HL-60 (cell line): ENCODE results near the gene CTDNEP1.

Experiments used
- DNase-seq, 2 experiments: peaks; one replicate each; pipeline ENCODE4 v3.0.0-alpha.2; 2010 to 2020; ENCODE audit warnings: low read depth in 1 of 2, low spot score in 1 of 2
- H3K27ac ChIP-seq: fragments of 250-450 bp; sonication (Bioruptor Pico); replicated peaks from 2 replicates; pipeline ENCODE4 v1.5.1; 2020; ENCODE audit warnings: mild to moderate bottlenecking, moderate library complexity
- H3K27me3 ChIP-seq: fragments of 250-450 bp; sonication (Bioruptor Pico); 2 replicates; pipeline ENCODE4 v1.5.1; 2021; ENCODE audit warnings: mild to moderate bottlenecking, moderate library complexity; ENCODE audit not compliant: insufficient read depth, poor library complexity, severe bottlenecking
- H3K4me3 ChIP-seq: replicated peaks from 2 replicates; pipeline ENCODE4 v1.5.1; 2011; ENCODE audit warnings: mild to moderate bottlenecking, control low read depth, low read length; ENCODE audit not compliant: insufficient read depth
- GABPA ChIP-seq: IDR thresholded peaks from 2 replicates; pipeline ENCODE4 v1.6.1; 2012; ENCODE audit warnings: low read depth
- POLR2AphosphoS5 ChIP-seq: IDR thresholded peaks from 2 replicates; pipeline ENCODE4 v1.6.1; 2012; ENCODE audit warnings: low read depth
- SPI1 ChIP-seq: IDR thresholded peaks from 2 replicates; pipeline ENCODE4 v1.6.1; 2012; ENCODE audit warnings: low read depth, mild to moderate bottlenecking, borderline replicate concordance
- TF ChIP-seq, protein P1 (sequence below): IDR thresholded peaks from 2 replicates; pipeline ENCODE4 v1.6.1; 2012; ENCODE audit warnings: low read depth; ENCODE audit not compliant: insufficient replicate concordance
- TF ChIP-seq, protein P2 (sequence below): IDR thresholded peaks from one replicate; pipeline ENCODE4 v1.5.1; 2011; ENCODE audit warnings: low read length, control low read depth, inconsistent platforms; ENCODE audit not compliant: insufficient read depth

Gene CTDNEP1

DNA sequence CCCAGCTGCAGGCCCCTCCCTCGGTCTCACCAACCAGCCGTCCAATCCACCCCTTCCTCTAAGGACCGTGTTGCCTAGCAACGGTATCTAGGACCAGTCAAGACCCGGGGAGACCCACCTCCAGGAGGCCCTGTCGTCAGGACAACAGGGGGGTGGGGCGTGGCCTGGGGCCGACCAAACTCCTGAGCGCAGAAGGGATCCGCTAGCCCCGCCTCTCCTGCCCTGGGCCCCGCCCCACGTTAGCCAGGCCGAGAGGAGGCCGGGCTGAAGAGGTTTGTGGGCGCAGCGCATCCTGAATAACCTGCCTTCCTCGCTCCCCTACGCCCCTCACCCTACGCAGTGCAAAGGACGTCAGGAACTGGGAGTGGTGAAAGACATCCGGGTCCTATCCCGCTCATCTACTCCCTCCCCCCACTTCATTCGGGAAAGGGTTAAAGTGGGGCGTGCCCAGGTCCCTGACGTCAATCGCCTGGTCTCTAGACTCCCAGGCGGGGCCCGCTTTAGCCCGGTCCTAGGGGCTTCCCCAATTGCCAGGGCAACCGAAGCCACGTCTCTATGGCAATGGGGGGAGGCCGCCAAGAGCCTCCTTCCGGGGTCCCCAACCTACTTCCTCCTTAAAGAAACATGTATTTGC is 46.6 kb downstream of the CTDNEP1 start:
- Histone ChIP-seq H3K27ac (no peak overlapping the region), H3K4me3 (peak overlapping the region; percentile 40)
- TF ChIP-seq GABPA: no peak
- no peak for TF ChIP-seq POLR2AphosphoS5
- no peak for TF ChIP-seq SPI1
- TF ChIP-seq, protein P1, sequence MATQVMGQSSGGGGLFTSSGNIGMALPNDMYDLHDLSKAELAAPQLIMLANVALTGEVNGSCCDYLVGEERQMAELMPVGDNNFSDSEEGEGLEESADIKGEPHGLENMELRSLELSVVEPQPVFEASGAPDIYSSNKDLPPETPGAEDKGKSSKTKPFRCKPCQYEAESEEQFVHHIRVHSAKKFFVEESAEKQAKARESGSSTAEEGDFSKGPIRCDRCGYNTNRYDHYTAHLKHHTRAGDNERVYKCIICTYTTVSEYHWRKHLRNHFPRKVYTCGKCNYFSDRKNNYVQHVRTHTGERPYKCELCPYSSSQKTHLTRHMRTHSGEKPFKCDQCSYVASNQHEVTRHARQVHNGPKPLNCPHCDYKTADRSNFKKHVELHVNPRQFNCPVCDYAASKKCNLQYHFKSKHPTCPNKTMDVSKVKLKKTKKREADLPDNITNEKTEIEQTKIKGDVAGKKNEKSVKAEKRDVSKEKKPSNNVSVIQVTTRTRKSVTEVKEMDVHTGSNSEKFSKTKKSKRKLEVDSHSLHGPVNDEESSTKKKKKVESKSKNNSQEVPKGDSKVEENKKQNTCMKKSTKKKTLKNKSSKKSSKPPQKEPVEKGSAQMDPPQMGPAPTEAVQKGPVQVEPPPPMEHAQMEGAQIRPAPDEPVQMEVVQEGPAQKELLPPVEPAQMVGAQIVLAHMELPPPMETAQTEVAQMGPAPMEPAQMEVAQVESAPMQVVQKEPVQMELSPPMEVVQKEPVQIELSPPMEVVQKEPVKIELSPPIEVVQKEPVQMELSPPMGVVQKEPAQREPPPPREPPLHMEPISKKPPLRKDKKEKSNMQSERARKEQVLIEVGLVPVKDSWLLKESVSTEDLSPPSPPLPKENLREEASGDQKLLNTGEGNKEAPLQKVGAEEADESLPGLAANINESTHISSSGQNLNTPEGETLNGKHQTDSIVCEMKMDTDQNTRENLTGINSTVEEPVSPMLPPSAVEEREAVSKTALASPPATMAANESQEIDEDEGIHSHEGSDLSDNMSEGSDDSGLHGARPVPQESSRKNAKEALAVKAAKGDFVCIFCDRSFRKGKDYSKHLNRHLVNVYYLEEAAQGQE: no peak
- TF ChIP-seq, protein P2, sequence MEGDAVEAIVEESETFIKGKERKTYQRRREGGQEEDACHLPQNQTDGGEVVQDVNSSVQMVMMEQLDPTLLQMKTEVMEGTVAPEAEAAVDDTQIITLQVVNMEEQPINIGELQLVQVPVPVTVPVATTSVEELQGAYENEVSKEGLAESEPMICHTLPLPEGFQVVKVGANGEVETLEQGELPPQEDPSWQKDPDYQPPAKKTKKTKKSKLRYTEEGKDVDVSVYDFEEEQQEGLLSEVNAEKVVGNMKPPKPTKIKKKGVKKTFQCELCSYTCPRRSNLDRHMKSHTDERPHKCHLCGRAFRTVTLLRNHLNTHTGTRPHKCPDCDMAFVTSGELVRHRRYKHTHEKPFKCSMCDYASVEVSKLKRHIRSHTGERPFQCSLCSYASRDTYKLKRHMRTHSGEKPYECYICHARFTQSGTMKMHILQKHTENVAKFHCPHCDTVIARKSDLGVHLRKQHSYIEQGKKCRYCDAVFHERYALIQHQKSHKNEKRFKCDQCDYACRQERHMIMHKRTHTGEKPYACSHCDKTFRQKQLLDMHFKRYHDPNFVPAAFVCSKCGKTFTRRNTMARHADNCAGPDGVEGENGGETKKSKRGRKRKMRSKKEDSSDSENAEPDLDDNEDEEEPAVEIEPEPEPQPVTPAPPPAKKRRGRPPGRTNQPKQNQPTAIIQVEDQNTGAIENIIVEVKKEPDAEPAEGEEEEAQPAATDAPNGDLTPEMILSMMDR: no peak

DNA sequence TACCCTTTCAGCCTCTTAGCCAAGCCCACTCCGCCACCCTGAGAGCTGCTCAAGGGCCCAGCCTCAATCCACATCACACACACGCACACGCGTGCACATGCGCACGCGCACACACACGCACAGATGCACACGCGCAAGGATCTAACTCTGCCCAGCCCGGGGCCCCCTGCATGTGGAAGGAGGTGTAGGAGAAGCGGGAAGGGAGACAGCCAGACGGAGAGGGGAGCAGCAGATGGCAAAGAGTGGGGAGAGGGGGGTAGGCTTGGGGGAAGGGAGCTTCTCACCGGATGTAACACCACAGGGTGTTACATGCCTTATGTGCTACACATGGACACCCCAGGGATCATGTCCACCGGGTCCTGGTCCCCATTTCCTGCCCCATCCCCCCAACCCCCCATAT is 47.2 kb downstream of the CTDNEP1 start:
- Histone ChIP-seq H3K4me3 (no peak overlapping the region), H3K27ac (no peak overlapping the region)
- DNase-seq: no peak

More for the DNA sequence above, 46.6 kb downstream of the CTDNEP1 start:
- DNase-seq: peak in 1 of 2 experiments; percentile 15
- no peaks in the 10 kb centered on the region for H3K27me3 ChIP-seq

DNA sequence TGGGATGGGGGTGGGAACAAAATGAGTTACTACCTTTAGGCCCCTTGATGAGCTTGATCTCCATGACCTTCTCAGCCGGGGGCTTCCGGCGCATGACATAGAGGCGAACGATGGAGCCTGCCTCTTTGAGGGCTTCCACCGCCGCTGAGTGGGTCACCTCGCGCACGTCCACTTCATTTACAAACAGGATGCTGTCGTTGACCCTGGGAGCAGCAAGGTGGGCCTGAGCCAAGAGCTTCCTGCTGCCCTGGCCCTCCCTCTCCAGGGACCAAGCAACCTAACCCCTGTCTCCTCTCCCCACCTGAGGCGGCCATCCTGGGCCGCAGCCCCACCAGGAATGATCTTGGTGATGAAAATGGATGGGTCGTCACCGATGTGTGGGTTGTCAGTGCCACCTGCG is 48.1 kb downstream of the CTDNEP1 start:
- Histone ChIP-seq H3K4me3 (no peak overlapping the region), H3K27ac (no peak overlapping the region), H3K27me3 (no peaks in the 10 kb centered on the region)
- TF ChIP-seq SPI1 (no peak), GABPA (no peak), POLR2AphosphoS5 (no peak)
- TF ChIP-seq, protein P1: no peak
- TF ChIP-seq, protein P2: no peak
- DNase-seq: no peak

More for the DNA sequence above, 47.2 kb downstream of the CTDNEP1 start:
- TF ChIP-seq, protein P2: no peak
- TF ChIP-seq GABPA (no peak), POLR2AphosphoS5 (no peak), SPI1 (no peak)
- TF ChIP-seq, protein P1: no peak
- no peaks in the 10 kb centered on the region for H3K27me3 ChIP-seq
